ENCODE data around the gene OPRD1. TPM values are rescaled to one million over a fixed set of nuclear protein-coding genes. Genes with fewer than 3 reads are reported as not detected.

OPRD1 gene
- total RNA-seq, 6 experiments from 2014 or later: not detected

GRCh38 chr1:28803662-28804061, 8.3 kb upstream of the OPRD1 start:
- WGBS (ENCODE audit: insufficient coverage, low coverage, low lambda C conversion rate, missing lambda C conversion rate): 92% methylated on average over 2 of the region's 3 CpGs
- DNase-seq (no peak), ATAC-seq (no peak)
- Histone ChIP-seq H3K27me3 (no peaks in the 10 kb centered on the region), H3K4me1 (no peaks in the 10 kb centered on the region), H3K9me3 (no peaks in the 10 kb centered on the region), H3K4me3 (no peak overlapping the region), H3K36me3 (no peaks in the 10 kb centered on the region), H3K27ac (no peak overlapping the region)
- no peak for TF ChIP-seq CTCF (IDR thresholded peaks at IDR 0.05)
- no peak for TF ChIP-seq POLR2A (IDR thresholded peaks at IDR 0.05)
- intact Hi-C loops (cut with DNase I): no loop called here

- DNase-seq (no peak), ATAC-seq (no peak)
- H3K4me1 ChIP-seq: no peaks in the 10 kb centered on the region
- H3K27ac ChIP-seq: no peak overlapping the region
- no peaks in the 10 kb centered on the region for H3K36me3 ChIP-seq
- TF ChIP-seq CTCF (IDR thresholded peaks at IDR 0.05): no peak
- no peak for TF ChIP-seq POLR2A (IDR thresholded peaks at IDR 0.05)
- 69% methylated on average over 3 of the region's 3 CpGs for WGBS (ENCODE audit: insufficient coverage, low coverage, low lambda C conversion rate, missing lambda C conversion rate)
- no peaks in the 10 kb centered on the region for H3K9me3 ChIP-seq
- intact Hi-C loops (cut with DNase I): no loop called here
- H3K4me3 ChIP-seq: no peak overlapping the region
- no peaks in the 10 kb centered on the region for H3K27me3 ChIP-seq
Measured at GRCh38 chr1:28804071-28804470, 7.9 kb upstream of the OPRD1 start.

GRCh38 chr1:28807046-28807445, 4.9 kb upstream of the OPRD1 start:
- Histone ChIP-seq H3K27ac (no peak overlapping the region), H3K36me3 (no peaks in the 10 kb centered on the region), H3K4me1 (no peaks in the 10 kb centered on the region), H3K9me3 (no peaks in the 10 kb centered on the region), H3K4me3 (no peak overlapping the region), H3K27me3 (no peaks in the 10 kb centered on the region)
- 65% methylated on average over 3 of the region's 4 CpGs for WGBS (ENCODE audit: insufficient coverage, low coverage, low lambda C conversion rate, missing lambda C conversion rate)
- ATAC-seq (no peak), DNase-seq (no peak)
- no peak for TF ChIP-seq POLR2A (IDR thresholded peaks at IDR 0.05)
- no peak for TF ChIP-seq CTCF (IDR thresholded peaks at IDR 0.05)
- intact Hi-C loops (cut with DNase I): no loop called here

GRCh38 chr1:28807986-28808385, 4.0 kb upstream of the OPRD1 start:
- DNase-seq (no peak), ATAC-seq (no peak)
- Histone ChIP-seq H3K4me1 (no peaks in the 10 kb centered on the region), H3K4me3 (no peak overlapping the region), H3K27ac (no peak overlapping the region), H3K36me3 (no peaks in the 10 kb centered on the region), H3K9me3 (no peaks in the 10 kb centered on the region), H3K27me3 (no peaks in the 10 kb centered on the region)
- 73% methylated on average over 1 of the region's 4 CpGs for WGBS (ENCODE audit: insufficient coverage, low coverage, low lambda C conversion rate, missing lambda C conversion rate)
- intact Hi-C loops (cut with DNase I): no loop called here
- no peak for TF ChIP-seq CTCF (IDR thresholded peaks at IDR 0.05)
- no peak for TF ChIP-seq POLR2A (IDR thresholded peaks at IDR 0.05)

- ATAC-seq: no peak
- Histone ChIP-seq H3K36me3 (no peaks in the 10 kb centered on the region), H3K27ac (no peak overlapping the region), H3K4me3 (no peak overlapping the region), H3K27me3 (no peaks in the 10 kb centered on the region), H3K4me1 (no peaks in the 10 kb centered on the region), H3K9me3 (no peaks in the 10 kb centered on the region)
- DNase-seq: no peak
- intact Hi-C loops (cut with DNase I): no loop called here
- WGBS (ENCODE audit: insufficient coverage, low coverage, low lambda C conversion rate, missing lambda C conversion rate): 44% methylated on average over 9 of the region's 9 CpGs
- no peak for TF ChIP-seq CTCF (IDR thresholded peaks at IDR 0.05)
- no peak for TF ChIP-seq POLR2A (IDR thresholded peaks at IDR 0.05)
Measured at GRCh38 chr1:28811369-28811765, 603 bp upstream of the OPRD1 start.
